ENCODE results near the gene TRAPPC8. TPM values are rescaled to one million over a fixed set of nuclear protein-coding genes. Genes with fewer than 3 reads are reported as not detected.
A peak's percentile ranks its signal among the peaks of the same experiment; 100 is the strongest.
"Not testable (repeated sequence)": the region's sequence is repeated elsewhere in the genome, so short reads cannot be mapped to it uniquely, and the experiment has no call there.

TRAPPC8 gene
- total RNA-seq, 2 donors from 2014 or later, result 43.1 to 49.2 TPM

DNA sequence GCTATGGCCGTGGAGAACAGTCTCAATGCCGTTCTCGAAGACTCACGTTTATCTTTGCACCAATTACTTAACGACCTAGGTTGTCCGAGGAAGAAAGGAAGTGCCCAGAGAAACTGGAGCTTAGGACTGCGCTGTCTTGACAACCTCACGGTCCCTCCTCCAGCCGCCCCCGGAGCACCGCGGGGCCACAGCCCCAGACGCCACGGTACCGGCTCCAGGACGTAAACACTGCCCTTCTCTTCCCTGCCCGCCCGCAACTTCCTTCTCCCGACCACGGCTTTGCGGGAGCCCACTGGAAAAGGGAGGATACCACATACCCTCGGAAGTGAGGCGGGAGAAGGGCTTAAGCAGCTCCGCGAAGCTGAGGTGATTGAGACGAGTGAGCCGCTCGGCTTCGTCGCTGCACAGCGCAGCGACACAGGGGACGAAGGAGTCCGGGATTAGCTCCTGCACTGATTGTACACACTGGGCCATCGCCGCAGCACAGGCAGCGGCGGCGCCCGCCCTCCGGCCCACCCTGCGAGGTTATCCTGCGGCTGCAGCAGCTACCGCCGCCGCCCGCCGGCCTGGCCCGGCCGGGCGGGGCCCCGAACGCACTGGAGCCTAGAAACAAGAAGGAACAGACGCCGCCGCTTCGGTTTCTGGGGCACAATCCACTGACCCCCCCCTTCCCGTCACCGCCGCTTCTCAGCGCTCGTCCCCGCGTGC is 483 bp downstream of the TRAPPC8 start:
- no peaks in the 10 kb centered on the region for H3K27me3 ChIP-seq
- intact Hi-C loops (cut with DNase I), result loop anchor here (10.0 kb wide), 1 partner anchor 152 kb away; the partner anchor contains the start of gene RNF138
- H3K27ac ChIP-seq, result peak overlapping the region; percentile 92
- peak overlapping the region; percentile 82 to 89 for H3K9ac ChIP-seq (ENCODE audit: low read depth in 2 of 2, low read length in 2 of 2)
- H3K4me3 ChIP-seq, result peak overlapping the region; percentile 80
- no peaks in the 10 kb centered on the region for H3K9me3 ChIP-seq
- H3K4me1 ChIP-seq, result peaks cover 9% of the 10 kb centered on the region
- DNase-seq, result peak; percentile 45
- TF ChIP-seq, protein P1, sequence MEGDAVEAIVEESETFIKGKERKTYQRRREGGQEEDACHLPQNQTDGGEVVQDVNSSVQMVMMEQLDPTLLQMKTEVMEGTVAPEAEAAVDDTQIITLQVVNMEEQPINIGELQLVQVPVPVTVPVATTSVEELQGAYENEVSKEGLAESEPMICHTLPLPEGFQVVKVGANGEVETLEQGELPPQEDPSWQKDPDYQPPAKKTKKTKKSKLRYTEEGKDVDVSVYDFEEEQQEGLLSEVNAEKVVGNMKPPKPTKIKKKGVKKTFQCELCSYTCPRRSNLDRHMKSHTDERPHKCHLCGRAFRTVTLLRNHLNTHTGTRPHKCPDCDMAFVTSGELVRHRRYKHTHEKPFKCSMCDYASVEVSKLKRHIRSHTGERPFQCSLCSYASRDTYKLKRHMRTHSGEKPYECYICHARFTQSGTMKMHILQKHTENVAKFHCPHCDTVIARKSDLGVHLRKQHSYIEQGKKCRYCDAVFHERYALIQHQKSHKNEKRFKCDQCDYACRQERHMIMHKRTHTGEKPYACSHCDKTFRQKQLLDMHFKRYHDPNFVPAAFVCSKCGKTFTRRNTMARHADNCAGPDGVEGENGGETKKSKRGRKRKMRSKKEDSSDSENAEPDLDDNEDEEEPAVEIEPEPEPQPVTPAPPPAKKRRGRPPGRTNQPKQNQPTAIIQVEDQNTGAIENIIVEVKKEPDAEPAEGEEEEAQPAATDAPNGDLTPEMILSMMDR (IDR thresholded peaks at IDR 0.05), result no peak
- H3K36me3 ChIP-seq, result no peaks in the 10 kb centered on the region

DNA sequence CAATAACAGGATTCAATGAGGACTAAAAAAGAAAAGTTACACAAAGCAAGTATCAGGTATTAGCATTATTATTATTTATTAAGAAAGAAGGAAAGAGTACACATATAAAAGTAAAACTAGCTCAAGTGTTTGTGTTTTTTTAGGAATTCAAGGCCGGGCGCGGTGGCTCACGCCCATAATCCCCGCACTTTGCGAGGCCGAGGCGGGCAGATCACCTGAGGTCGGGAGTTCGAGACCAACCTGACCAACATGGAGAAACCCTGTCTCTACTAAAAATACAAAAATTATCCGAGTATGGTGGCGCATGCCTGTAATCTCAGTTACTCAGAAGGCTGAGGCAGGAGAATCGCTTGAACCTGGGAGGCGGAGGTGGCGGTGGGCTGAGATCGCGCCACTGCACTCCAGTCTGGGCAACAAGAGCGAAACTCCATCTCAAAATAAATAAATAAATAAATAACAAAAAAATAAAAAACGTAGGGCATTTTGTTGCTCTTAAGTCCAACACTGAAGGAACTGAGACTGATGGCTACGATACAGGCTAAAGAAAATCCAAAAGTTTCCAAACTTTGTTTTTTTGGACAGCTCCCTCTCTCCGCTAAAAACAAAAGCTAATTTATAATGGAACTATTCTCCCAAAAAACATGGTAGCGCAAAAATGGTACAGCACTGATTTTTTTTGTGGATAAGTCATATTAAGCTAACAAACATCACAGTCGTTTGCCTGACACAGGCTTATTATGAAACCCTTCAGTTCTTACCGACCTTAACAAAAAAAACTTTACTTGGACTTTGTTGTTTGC is 1.7 kb downstream of the TRAPPC8 start:
- Histone ChIP-seq H3K27ac (no peak overlapping the region), H3K36me3 (no peaks in the 10 kb centered on the region), H3K9me3 (no peaks in the 10 kb centered on the region), H3K4me3 (peak overlapping the region; percentile 80), H3K27me3 (no peaks in the 10 kb centered on the region), H3K9ac (ENCODE audit: low read depth in 2 of 2, low read length in 2 of 2) (no peak overlapping the region), H3K4me1 (peaks cover 9% of the 10 kb centered on the region)
- intact Hi-C loops (cut with DNase I), result loop anchor here (10.0 kb wide), 1 partner anchor 154 kb away; the partner anchor contains the start of gene RNF138
- TF ChIP-seq, protein P1 (IDR thresholded peaks at IDR 0.05), result no peak
- DNase-seq, result no peak

DNA sequence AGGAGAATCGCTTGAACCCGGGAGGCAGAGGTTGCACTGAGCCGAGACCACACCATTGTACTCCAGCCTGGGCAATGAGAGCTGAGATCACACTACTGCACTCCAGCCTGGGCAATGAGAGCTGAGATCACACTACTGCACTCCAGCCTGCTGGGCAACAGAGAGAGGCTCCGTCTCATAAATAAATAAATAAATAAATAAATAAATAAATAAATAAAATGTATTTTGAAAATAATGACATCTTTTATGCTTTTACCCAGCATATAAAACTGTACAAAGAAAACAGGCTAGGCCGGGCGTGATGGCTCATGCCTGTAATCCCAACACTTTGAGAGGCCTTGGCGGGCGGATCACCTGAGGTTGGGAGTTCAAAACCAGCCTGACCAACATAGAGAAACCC is 8.2 kb downstream of the TRAPPC8 start:
- intact Hi-C loops (cut with DNase I); H3K27me3 ChIP-seq: not testable (repeated sequence)

DNA sequence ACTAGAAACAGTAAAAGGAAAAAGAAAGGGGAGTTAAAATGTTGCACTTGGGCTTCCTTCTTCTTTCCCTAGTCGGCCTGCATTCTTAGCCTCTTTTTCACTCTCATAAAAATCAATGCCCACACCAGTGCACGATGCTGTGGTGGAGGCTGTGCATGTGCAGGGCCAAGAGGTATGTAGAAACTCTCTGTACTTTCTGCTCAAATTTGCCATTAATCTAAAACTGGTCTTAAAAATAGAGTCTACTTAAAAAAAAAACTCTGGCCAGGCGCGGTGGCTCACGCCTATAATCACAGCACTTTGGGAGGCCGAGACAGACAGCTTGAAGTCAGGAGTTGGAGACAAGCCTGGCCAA is 11.1 kb downstream of the TRAPPC8 start:
- Histone ChIP-seq H3K9ac (ENCODE audit: low read depth in 2 of 2, low read length in 2 of 2) (no peak overlapping the region), H3K9me3 (no peaks in the 10 kb centered on the region), H3K4me1 (no peaks in the 10 kb centered on the region), H3K36me3 (peaks cover 3% of the 10 kb centered on the region), H3K27ac (no peak overlapping the region), H3K27me3 (no peaks in the 10 kb centered on the region), H3K4me3 (no peak overlapping the region)
- TF ChIP-seq, protein P1 (IDR thresholded peaks at IDR 0.05), result no peak
- no peak for DNase-seq
- intact Hi-C loops (cut with DNase I), result no loop called here

More for the DNA sequence above, 8.2 kb downstream of the TRAPPC8 start:
- H3K9ac ChIP-seq (ENCODE audit: low read depth in 2 of 2, low read length in 2 of 2); H3K4me1 ChIP-seq; DNase-seq; H3K36me3 ChIP-seq; H3K9me3 ChIP-seq; H3K27ac ChIP-seq; H3K4me3 ChIP-seq: not testable (repeated sequence)

DNA sequence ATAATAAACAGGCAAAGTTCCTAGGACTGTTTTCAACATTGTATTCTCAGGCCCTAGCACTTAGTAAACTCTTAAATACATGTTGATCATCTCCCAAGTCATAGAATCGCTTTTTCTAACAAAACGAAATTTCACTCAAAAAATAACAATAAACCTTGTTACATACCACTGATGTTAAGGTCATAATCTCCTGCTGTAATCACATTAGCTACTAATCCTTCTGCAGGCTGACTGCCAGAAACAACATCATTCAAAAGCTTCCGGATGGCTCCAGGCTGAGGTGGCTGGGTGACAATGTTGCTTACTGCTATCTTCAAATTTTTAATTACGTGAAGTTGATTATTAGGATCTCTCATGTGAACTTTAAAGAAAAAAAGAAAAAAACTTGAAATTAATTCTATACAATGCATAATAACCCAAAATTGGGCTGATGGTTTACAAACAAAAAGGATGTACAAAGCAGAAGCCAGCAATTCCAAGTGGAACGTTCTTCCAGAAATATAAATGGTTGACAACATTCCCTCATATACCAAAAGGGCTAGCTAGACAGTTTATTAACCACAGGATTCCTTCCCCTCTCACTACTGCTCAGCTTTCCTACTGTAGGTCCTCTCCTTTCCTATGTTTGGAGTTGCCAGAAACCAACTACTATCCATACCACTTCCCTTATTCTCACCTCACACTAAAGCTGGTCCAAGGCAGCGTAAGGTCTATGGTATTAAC is 11.6 kb downstream of the TRAPPC8 start:
- no peak overlapping the region for H3K27ac ChIP-seq
- intact Hi-C loops (cut with DNase I), result no loop called here
- DNase-seq, result no peak
- no peaks in the 10 kb centered on the region for H3K4me1 ChIP-seq
- H3K27me3 ChIP-seq, result no peaks in the 10 kb centered on the region
- H3K9ac ChIP-seq (ENCODE audit: low read depth in 2 of 2, low read length in 2 of 2), result no peak overlapping the region
- TF ChIP-seq, protein P1 (IDR thresholded peaks at IDR 0.05), result no peak
- H3K36me3 ChIP-seq, result peaks cover 3% of the 10 kb centered on the region
- H3K4me3 ChIP-seq, result no peak overlapping the region
- no peaks in the 10 kb centered on the region for H3K9me3 ChIP-seq
